Activated gamma-delta T cell (primary cell): Measurements from ENCODE around the gene GRAP.

Experiments used
- DNase-seq: peaks from one replicate; lab custom pipeline; 2025; lab: John Stamatoyannopoulos, UW

Gene GRAP

DNA sequence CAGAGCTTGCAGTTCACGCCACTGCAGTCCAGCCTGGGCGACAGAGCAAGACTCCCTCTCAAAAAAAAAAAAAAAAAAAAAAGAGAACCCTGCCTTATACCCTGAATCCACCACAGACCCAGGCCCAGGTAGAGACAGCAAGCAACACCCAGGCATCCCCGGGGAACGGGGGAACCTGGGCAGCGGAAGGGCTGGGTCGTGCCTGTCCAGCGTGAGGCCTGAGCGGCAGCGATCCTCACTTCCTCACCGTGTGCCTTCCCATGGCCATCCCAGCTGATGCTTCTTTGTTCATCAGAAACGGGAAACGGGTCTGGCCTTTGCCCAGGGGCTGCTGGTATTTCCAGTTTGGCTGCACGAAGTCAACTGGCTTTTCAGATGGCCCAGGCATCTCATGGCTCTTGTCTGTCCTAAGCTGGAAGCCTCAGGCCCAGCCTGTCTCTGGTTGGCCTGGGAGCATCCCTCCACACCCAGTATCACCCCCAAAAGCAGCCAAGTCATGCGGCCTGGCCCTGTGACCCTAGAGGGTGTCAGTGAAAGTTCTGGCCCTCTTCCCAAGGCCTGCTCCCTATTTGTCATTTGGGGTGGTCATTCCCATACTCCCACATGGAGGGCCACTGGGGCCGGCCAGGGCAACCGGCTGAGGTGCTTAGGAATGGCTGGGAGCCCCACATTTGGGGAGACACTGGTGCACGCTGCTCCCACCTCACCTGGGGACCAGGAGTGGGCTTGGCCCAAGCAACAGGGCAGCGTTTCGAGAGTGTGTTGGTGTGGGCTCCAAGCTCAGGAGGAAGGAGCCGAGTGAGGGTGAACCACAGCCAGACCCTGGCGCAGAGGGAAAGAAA is 62.3 kb downstream of the GRAP start:
- no peak for DNase-seq

DNA sequence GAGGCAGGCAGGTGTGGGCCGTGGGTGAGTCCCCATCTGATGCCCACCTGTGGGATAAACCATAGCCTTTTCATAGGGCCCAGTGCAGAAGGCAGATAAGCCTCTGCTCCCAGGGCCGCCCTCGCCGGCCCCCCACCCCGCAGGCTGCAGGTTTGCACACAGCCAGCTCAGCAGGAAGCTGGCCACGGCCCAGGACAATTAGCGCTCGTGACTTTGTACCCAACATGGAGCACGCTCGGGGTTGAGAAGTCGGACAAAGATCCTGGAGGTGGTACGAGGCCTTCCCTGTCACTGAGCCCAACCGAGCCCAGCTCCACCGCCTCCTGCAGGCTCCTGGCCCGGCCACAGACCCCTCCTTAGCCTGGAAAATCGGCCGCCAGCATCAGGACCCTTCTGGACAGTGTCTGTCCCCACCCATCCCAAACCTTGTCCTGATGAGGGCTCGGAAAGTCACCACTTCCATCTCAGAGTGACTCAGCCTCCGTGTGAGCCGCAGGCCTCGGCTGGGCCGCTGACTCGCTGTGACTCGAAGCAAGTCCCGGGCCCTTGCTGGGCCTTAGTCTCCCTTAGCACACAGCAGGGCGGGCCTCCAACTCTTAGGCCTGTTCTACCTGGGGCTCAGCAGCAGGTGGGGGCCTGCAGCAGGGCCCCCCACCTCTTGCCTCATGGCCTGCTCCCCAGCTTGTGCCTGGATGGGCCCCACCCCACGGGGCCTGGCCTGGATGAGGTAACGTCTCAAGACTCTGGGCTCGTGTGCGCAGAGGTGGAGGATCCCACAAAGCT is 64.9 kb downstream of the GRAP start:
- DNase-seq = no peak

DNA sequence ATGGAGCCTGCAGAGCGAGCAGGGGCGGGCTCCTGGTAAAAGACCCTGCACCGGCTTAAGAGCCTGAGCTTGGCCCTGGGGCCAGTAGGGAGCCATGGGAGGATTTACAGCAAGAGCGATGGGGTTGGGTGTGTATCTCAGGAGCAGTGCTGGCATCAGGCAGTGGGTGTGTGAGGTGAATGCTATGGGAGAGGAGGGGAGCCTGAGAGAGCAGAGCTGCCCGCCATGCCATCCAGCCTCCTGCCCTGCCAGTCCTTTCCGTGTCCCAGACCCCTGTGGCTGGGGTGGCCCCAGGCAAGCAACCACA is 65.5 kb downstream of the GRAP start:
- DNase-seq = no peak

DNA sequence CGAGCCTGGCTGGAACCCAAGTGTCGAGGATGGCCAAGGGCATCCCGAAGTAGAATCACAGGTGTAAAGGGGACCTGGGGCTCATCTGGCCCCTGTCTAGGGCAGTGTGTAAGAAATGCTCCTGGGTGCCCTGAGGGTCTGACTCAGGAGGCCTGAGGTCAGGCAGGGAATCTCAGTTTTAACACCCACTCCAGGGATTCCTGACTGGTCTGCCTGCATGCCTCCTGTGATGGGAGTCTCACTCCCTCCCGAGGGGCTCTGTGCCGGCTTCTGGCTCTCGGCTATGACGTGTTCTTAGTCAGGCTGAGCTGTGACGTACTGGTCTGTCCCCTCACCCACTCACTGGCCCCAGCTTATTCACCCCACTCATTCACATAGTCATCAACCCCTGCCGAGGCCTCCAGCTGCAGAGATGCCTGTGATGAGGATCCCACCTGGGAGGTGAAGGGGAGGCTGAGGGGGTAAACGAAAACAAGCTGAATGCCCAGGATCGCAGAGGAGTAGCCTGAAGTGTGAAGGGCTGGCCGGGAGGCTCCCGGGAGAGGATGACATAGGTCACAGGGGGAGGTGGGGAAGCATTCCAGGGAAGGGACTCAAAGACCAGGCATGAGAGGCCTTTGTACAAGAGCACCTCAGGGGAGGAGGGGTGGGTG is 65.9 kb downstream of the GRAP start:
- DNase-seq = no peak

DNA sequence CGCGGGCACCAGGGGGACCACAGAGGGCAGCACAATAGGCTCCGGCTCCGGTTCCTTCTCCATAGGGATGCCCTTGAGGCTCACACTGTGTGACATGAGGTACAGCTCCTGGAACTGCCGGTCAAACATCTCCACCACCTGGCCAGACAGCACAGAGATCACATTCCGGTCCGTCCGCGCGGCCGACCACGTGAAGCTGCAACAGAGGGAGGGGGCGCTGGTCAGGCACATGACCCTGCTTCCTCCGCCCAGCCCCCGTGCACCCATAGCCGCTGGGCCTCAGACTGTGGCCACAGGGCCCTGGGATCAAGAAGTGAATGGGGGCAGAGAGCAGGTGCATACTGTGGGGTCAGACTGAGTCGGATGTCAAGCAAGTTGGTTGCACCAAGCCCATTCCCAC is 68.1 kb downstream of the GRAP start:
- DNase-seq = no peak

DNA sequence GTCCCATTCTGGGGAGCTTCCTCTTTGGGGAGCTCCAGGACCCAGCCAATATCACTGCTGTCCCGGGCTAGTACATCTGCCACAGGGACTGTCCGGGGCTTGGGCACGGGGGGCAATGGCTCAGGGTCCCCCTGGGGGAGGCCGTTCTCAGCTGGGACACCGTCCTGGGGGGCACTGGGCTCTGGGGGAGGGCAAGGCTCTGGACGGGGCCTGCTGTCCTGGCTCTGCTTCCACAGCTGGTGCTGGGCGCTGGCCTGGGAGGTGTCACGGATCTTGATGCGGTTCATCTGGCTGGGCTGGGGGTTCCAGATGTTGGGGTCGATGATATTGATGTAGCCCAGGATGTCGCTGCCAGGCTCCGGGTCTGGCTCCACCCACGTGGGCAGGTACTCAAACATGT is 68.7 kb downstream of the GRAP start:
- DNase-seq = no peak

DNA sequence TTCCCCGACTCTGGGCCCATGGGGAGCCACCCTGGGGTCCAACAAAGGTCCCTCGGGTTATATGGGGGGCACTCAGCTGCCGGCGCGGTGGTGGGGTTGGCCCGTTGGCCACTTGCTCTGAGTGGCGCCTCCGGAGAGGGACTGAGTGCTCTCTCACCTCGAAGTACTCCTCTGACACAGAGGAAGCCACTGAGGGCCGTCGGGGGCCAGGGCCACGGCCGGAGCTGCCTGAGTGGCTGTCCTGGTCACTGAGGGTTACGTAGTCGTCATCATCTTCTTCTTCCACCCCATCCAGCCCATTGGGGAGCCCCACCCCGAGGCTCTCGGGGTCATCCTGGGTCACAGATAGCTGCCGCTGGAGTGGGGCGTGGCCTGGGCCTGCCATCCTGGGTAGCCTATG is 69.1 kb downstream of the GRAP start:
- DNase-seq = no peak

DNA sequence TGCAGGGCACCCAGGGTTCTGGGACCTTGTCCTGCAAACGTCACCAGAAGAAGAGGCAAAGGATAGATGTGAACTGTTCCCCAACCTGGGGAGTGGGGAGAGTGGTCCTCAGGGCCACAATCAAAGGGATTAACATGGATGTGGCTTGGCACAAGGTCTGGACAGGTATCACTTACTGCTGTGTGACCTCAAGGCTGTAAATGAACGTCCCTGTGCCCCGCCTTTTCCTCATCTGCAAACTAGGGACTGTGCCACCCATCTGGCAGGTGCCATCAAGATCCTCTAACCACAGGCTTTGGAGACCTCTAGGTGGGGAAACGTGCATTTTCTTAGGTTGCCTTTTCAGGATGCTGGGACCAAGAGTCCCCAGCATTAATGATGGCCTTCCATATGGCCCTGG is 69.7 kb downstream of the GRAP start:
- DNase-seq = no peak

DNA sequence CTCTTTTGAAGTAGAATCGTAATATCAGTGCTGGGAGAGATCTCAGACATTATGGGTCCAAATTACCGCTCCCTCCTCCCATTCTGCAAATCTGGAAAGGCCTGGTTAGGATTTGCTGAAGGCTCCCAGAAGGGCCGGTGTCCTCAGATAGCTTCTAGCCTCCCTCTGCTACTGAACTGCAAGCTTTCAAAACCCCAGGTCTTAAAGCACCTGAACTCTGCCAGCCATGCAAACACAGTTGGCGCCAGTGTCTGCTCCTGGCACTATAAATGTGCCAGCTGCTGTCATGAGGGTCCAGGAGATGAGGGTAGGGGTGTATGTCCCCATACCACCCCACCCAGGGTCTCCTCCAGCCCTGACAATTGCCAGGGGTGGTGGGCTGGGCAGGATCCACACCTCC is 70.6 kb downstream of the GRAP start:
- DNase-seq = no peak

DNA sequence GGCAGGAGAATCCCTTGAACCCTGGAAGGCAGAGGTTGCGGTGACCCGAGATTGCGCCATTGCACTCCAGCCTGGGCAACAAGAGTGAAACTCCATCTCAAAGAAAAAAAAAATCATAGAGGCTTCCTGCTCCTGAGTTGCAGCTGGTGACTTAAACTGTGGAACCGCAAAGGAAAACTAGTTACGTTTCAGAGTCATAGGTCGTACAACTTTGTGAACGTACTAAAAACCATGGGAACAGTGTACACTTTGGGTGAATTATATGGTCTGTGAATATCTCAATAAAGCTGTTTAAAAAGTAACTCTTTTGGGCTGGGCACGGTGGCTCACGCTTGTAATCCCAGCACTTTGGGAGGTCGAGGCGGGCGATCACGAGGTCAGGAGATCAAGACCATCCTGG is 71.2 kb downstream of the GRAP start:
- no peak for DNase-seq

DNA sequence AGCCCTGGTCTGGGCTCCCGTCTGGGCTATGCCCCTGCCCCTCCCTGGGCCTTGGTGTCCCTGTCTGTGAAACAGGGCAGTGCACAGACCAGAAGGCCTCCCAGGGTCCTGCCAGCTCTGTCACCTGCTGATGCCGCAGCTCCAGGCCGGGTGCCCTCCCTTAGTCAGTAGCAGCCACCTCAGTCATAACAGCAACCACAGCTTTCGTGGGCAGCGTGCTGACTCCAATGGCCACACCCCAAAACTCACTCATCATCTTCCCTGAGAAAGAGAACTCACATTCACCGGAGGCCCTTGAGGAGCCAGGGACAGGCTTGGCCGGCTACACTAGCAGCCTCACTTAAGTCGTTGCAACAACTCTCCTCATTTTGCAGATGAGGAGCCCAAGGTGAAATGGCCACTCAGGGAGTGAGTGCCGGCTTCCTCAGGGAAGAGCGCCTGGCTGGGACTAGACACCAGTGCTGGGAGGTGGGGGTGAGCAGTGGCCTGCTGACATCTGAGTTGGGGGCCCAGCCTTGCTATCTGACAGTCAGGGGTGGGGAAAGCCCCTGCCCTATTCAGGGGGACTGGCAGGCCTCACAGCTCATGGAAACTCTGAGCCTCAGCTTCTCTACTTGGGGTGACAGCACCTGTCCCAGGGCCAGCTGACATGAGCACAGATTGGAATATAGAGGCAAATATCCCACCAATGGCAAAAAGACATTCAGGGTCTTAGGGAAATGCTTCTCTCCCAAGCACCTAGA is 72.2 kb downstream of the GRAP start:
- no peak for DNase-seq

DNA sequence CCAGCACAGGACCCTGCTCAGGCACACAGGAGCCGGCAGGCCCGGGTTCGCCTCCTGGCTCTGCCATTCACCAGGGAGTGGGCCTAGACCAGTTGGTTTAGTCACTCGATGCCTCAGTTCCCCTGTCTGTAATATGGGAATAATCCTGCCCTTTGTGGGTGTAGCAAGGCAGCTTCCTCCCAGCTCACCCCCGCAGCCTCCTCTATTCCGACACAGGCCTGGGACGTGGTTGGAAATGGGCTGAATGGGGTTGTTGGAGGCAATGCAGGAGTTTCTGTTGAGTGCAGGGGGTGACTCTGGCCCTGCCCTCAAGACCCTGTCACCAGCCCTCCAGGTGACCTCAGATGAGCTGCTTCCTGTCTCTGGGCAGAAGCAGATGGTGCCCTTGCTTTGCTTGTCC is 75.0 kb downstream of the GRAP start:
- DNase-seq = no peak
